Measurements from ENCODE around the gene KCTD1. TPM values are rescaled to one million over a fixed set of nuclear protein-coding genes. Genes with fewer than 3 reads are reported as not detected.

KCTD1 gene
- total RNA-seq, 1 experiment from 2014 or later, result 4.1 TPM

DNA sequence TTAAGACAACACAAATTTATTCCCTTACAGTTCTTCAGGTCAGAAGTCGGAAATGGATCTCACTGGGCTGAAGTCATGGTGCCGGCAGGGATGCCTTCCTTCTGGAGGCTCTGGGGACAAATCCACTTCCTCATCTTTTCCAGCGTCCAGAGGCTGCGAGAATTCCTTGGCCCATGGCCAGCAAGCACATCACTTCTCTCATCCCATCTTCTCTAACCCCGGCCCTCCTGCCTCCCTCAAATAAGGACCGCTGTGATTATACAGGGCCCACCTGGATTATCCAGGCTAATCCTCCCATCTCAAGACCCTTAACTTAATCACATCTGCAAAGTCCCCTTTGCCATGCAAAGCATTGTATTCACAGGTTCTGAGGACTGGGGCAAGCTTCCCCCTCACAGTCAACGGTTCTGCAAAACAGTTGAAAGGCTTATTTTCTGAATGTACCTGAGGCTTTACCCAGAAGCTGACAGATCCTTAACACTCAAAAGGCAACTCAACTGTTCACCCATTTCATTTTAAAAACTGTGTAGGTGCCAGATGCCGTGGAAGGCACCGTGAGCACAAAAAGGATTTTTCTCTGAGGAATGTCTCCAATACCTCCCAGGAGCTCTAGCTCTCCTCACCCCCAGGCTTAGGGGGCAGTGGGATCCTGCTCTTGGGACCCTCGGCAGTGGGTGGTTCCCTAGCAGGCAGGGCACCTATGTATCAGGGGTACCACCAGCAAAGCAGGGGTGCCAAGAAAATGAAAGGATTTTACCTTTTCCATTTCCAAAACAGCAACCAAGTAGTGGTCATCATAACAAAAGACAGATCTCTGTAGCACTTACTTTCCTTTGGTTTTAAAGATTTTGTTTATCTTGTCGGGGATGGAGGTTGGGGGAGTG, 84.0 kb downstream of the KCTD1 start:
- ChIA-PET CTCF (no interaction called here), POLR2A (ENCODE audit: low non-redundant PET) (no interaction called here)
- intact Hi-C loops (cut with micrococcal nuclease; ENCODE audit: unreplicated experiment), result no loop called here
- Histone ChIP-seq H3K27me3 (replicated peaks; ENCODE audit: insufficient read depth, low read depth, low read length, poor library complexity) (no peaks in the 10 kb centered on the region), H3K27ac (ENCODE audit: low read depth, low read length, poor library complexity, severe bottlenecking) (no peak overlapping the region), H3K36me3 (ENCODE audit: insufficient read depth, low read length, poor library complexity, severe bottlenecking) (no peaks in the 10 kb centered on the region), H3K4me1 (ENCODE audit: insufficient read depth, low read length, poor library complexity, severe bottlenecking) (no peaks in the 10 kb centered on the region), H3K9me3 (ENCODE audit: low read depth, low read length, poor library complexity, severe bottlenecking) (no peaks in the 10 kb centered on the region), H3K4me3 (ENCODE audit: low read depth, low read length, poor library complexity, severe bottlenecking) (no peak overlapping the region)
- no TSS peak for BruUV-seq (replicated peaks)
- no peak for DNase-seq (ENCODE audit: low spot score)
- TF ChIP-seq, protein P1, sequence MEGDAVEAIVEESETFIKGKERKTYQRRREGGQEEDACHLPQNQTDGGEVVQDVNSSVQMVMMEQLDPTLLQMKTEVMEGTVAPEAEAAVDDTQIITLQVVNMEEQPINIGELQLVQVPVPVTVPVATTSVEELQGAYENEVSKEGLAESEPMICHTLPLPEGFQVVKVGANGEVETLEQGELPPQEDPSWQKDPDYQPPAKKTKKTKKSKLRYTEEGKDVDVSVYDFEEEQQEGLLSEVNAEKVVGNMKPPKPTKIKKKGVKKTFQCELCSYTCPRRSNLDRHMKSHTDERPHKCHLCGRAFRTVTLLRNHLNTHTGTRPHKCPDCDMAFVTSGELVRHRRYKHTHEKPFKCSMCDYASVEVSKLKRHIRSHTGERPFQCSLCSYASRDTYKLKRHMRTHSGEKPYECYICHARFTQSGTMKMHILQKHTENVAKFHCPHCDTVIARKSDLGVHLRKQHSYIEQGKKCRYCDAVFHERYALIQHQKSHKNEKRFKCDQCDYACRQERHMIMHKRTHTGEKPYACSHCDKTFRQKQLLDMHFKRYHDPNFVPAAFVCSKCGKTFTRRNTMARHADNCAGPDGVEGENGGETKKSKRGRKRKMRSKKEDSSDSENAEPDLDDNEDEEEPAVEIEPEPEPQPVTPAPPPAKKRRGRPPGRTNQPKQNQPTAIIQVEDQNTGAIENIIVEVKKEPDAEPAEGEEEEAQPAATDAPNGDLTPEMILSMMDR (conservative IDR thresholded peaks at IDR 0.05; ENCODE audit: low read depth, low read length), result no peak
- no peak for TF ChIP-seq EZH2 (IDR thresholded peaks at IDR 0.05; ENCODE audit: borderline replicate concordance, low read depth, low read length, poor library complexity, severe bottlenecking)

DNA sequence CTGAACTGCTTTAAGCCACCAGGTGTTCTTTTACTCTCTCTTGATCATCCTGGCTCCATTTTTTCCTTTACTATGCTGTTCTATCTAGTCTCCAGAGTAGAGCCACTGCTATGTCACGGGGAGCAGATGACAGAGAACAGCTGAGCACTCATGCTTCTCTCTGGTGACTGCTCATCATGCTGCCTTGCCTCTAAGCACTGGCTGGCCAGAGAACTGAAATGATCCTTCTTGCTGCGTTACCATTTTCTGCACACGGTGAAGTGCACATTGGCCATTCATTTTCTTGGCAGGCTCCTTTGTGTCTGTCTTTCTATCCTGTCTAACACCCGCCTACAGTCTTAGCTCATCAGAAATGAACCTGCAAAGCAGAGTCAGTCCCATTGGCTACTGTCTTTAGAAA, 86.0 kb downstream of the KCTD1 start:
- intact Hi-C loops (cut with micrococcal nuclease; ENCODE audit: unreplicated experiment), result no loop called here
- H3K27me3 ChIP-seq (replicated peaks; ENCODE audit: insufficient read depth, low read depth, low read length, poor library complexity), result no peaks in the 10 kb centered on the region
- no TSS peak for BruUV-seq (replicated peaks)
- no peak overlapping the region for H3K4me3 ChIP-seq (ENCODE audit: low read depth, low read length, poor library complexity, severe bottlenecking)
- ChIA-PET CTCF (no interaction called here), POLR2A (ENCODE audit: low non-redundant PET) (no interaction called here)
- no peaks in the 10 kb centered on the region for H3K36me3 ChIP-seq (ENCODE audit: insufficient read depth, low read length, poor library complexity, severe bottlenecking)
- TF ChIP-seq EZH2 (IDR thresholded peaks at IDR 0.05; ENCODE audit: borderline replicate concordance, low read depth, low read length, poor library complexity, severe bottlenecking), result no peak
- TF ChIP-seq, protein P1 (conservative IDR thresholded peaks at IDR 0.05; ENCODE audit: low read depth, low read length), result no peak
- no peak for DNase-seq (ENCODE audit: low spot score)
- H3K4me1 ChIP-seq (ENCODE audit: insufficient read depth, low read length, poor library complexity, severe bottlenecking), result no peaks in the 10 kb centered on the region
- H3K9me3 ChIP-seq (ENCODE audit: low read depth, low read length, poor library complexity, severe bottlenecking), result no peaks in the 10 kb centered on the region
- H3K27ac ChIP-seq (ENCODE audit: low read depth, low read length, poor library complexity, severe bottlenecking), result no peak overlapping the region

DNA sequence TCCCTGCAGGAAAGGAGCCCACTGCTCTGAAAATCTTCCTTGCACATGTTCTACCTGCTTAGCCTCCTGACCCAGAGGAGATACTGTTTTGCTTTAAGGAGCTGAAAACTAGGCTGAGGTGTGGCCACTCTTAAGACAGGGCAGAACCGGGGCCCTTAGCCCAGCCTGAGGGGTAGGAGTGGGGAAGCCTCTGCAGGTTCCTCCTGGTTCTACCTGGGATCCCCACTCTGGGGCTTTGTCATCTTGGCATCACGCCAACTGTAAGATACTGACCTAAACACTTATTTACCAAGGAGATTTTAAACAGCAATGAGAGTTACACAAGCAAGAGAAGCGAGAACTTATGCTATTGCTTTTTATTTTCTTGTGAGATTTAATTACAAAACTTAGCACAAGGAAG, 86.9 kb downstream of the KCTD1 start:
- Histone ChIP-seq H3K27me3 (replicated peaks; ENCODE audit: insufficient read depth, low read depth, low read length, poor library complexity) (no peaks in the 10 kb centered on the region), H3K4me3 (ENCODE audit: low read depth, low read length, poor library complexity, severe bottlenecking) (no peak overlapping the region), H3K9me3 (ENCODE audit: low read depth, low read length, poor library complexity, severe bottlenecking) (no peaks in the 10 kb centered on the region), H3K27ac (ENCODE audit: low read depth, low read length, poor library complexity, severe bottlenecking) (no peak overlapping the region), H3K4me1 (ENCODE audit: insufficient read depth, low read length, poor library complexity, severe bottlenecking) (no peaks in the 10 kb centered on the region), H3K36me3 (ENCODE audit: insufficient read depth, low read length, poor library complexity, severe bottlenecking) (no peaks in the 10 kb centered on the region)
- ChIA-PET CTCF (no interaction called here), POLR2A (ENCODE audit: low non-redundant PET) (no interaction called here)
- DNase-seq (ENCODE audit: low spot score), result no peak
- TF ChIP-seq, protein P1 (conservative IDR thresholded peaks at IDR 0.05; ENCODE audit: low read depth, low read length), result no peak
- no peak for TF ChIP-seq EZH2 (IDR thresholded peaks at IDR 0.05; ENCODE audit: borderline replicate concordance, low read depth, low read length, poor library complexity, severe bottlenecking)
- no TSS peak for BruUV-seq (replicated peaks)
- intact Hi-C loops (cut with micrococcal nuclease; ENCODE audit: unreplicated experiment), result no loop called here
